ENCODE results near the gene TAF5L.
"Not testable (repeated sequence)": the region's sequence is repeated elsewhere in the genome, so short reads cannot be mapped to it uniquely, and the experiment has no call there.

Gene TAF5L

GRCh38 chr1:229629261-229629660 lies 3.3 kb upstream of the TAF5L start:
- TF ChIP-seq, protein P1, sequence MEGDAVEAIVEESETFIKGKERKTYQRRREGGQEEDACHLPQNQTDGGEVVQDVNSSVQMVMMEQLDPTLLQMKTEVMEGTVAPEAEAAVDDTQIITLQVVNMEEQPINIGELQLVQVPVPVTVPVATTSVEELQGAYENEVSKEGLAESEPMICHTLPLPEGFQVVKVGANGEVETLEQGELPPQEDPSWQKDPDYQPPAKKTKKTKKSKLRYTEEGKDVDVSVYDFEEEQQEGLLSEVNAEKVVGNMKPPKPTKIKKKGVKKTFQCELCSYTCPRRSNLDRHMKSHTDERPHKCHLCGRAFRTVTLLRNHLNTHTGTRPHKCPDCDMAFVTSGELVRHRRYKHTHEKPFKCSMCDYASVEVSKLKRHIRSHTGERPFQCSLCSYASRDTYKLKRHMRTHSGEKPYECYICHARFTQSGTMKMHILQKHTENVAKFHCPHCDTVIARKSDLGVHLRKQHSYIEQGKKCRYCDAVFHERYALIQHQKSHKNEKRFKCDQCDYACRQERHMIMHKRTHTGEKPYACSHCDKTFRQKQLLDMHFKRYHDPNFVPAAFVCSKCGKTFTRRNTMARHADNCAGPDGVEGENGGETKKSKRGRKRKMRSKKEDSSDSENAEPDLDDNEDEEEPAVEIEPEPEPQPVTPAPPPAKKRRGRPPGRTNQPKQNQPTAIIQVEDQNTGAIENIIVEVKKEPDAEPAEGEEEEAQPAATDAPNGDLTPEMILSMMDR (IDR thresholded peaks at IDR 0.05; ENCODE audit: borderline replicate concordance, insufficient read depth, low read depth, low read length), result no peak

GRCh38 chr1:229627003-229627402 lies 1.1 kb upstream of the TAF5L start:
- H3K4me3 ChIP-seq (ENCODE audit: low read depth, low read length), result peak overlapping the region; percentile 99
- TF ChIP-seq, protein P1 (IDR thresholded peaks at IDR 0.05; ENCODE audit: borderline replicate concordance, insufficient read depth, low read depth, low read length), result no peak

More at GRCh38 chr1:229629261-229629660, 3.3 kb upstream of the TAF5L start:
- no peak overlapping the region for H3K4me3 ChIP-seq (ENCODE audit: low read depth, low read length)

- peak overlapping the region; percentile 99 for H3K4me3 ChIP-seq (ENCODE audit: low read depth, low read length)
- TF ChIP-seq, protein P1 (IDR thresholded peaks at IDR 0.05; ENCODE audit: borderline replicate concordance, insufficient read depth, low read depth, low read length), result no peak
Measured at GRCh38 chr1:229625071-229625914, 629 bp downstream of the TAF5L start.

- TF ChIP-seq, protein P1 (IDR thresholded peaks at IDR 0.05; ENCODE audit: borderline replicate concordance, insufficient read depth, low read depth, low read length), result no peak
Measured at GRCh38 chr1:229624521-229625070, 1.3 kb downstream of the TAF5L start.

DNA sequence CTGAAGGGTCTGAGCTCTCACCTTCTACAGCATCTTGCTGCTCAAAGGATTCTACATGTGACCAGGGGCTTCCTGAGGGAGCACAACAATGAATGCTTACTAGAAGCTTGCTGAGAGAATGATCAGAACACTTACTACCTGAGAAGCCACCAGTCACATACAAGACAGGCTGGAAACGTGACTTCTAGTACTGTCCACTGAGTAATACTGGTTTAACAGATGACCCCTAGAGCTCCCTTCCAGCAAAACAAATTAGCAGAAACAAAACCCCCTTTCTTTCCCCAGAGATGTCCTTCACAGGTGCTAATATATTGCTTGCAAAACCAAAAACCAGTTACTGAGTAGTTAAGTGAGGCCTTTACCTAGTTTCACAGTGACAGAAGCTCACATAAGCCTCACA lies 2.1 kb downstream of the TAF5L start:
- H3K4me3 ChIP-seq (ENCODE audit: low read depth, low read length), result no peak overlapping the region
- TF ChIP-seq, protein P1 (IDR thresholded peaks at IDR 0.05; ENCODE audit: borderline replicate concordance, insufficient read depth, low read depth, low read length), result no peak

More at GRCh38 chr1:229624521-229625070, 1.3 kb downstream of the TAF5L start:
- H3K4me3 ChIP-seq (ENCODE audit: low read depth, low read length), result peak overlapping the region; percentile 99

GRCh38 chr1:229623225-229623624 lies 2.7 kb downstream of the TAF5L start:
- TF ChIP-seq, protein P1 (IDR thresholded peaks at IDR 0.05; ENCODE audit: borderline replicate concordance, insufficient read depth, low read depth, low read length), result no peak
- no peak overlapping the region for H3K4me3 ChIP-seq (ENCODE audit: low read depth, low read length)

GRCh38 chr1:229622641-229623120 lies 3.2 kb downstream of the TAF5L start:
- H3K4me3 ChIP-seq (ENCODE audit: low read depth, low read length), result not testable (repeated sequence)
